ENCODE data around the gene NLRC5.
"Not testable (repeated sequence)": the region's sequence is repeated elsewhere in the genome, so short reads cannot be mapped to it uniquely, and the experiment has no call there.

The NLRC5 gene

DNA sequence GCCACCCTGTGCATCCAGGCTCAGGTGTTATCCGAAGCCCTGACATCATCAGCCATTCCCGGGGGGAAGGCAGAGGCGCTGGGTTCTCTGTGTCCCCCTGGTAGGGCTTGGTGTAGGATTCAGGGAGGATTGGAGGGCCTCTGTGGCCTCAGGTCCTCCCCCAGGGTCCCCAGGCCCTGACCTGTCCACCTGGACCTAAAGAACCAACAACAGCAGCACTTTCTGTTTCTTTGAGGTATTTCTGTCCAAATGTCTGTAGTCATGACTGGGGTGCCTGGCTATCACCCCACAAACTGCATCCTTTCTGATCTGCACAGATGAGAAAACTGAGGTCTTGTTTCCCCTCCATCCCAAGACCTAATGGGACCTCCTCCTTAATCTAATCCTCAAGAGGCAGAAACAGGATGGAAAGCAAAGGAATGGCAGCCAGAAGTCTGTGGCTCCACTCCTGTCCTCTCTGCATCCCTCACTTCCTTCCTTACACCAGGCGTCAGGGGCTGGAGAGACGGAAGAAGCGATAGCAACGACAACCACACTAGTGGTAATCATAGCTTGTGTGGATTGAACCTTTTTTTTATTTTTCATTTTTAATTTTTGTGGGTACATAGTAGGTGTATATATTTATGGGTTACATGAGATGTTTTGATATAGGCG, 11.8 kb downstream of the NLRC5 start:
- DNase-seq = no peak

DNA sequence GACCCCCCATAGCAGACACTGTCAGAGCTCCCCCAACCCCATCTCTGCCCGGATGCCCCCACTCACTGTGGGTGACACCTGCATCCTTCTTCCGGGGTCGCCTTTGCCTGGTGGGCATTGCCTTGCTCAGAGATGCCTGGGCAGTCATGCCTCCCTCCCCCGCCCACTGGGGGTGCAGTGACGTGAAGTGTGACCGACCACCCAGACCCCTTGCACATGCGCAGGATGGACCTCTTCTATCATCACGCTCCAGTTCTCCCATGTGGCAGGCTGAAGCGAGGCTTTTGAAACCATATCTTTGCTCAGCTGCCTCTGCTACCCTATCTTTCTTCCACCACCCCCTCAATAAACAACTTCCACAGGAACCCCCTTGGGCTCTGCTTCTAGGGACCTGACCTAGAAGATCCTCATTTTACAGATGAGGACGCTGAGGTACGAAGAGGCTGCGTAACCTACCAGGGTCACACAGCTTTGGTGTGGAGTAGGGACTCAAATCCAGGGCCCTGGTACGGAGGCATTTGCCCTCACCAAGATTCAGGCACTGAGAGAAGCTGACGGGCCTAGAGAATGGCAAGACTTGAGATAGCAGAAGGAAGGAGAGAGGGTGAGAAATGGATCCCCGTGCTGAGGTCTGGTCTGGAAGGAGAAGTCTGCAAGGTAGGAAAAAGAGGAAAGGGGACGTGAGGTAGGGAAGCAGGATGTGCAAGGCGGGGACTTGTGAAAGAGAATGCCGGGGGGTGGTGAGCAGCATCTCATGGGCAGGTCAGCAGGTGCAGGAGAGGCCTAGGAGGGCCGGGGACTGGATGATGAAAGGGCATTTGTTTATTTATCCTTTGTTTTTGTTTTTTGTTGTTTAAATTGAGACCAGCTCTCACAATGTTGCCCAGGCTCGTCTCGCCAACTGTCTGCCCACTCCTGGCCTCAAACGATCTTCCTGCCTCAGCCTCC, 14.4 kb downstream of the NLRC5 start:
- DNase-seq = no peak

DNA sequence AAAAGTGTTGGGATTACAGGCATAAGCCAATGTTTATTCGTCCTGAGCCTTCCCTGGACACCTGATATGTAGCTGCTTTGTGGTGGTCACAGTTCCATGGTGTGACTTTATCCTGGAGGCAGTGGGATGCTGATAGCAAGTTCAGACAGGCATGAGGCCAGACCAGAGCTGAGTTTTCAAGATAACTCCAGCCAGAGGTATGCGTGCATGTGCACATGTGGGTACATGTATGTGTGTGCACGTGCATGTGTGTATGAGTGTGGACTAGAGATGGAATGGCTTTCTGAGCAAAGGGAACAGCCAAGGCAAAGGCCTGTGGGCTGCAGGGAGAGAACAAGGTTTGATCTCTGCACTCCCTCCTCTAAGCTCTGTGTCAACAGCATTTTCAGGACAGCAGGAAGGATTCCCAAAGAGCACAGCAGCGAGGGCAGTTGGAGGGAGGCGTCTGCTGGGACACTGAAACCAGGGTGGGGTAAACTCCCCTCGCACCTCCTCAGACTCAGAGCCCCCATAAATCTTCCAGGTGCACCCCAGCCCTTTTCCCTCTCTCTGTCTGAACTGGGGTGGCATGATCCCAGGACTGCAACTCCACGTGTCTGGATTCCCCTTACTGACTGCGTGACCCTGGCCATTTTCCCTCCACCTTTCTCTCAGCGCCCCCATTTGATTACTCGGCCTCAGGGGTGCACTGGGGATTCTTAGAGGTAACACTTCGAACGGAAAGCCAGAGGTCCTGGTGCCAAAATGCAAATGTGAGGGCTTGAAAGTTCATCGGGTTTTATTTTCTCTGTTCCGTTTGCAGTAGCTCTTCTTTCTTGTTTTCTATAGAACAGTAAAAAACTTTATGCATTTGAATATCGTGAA, 15.3 kb downstream of the NLRC5 start:
- DNase-seq = no peak

DNA sequence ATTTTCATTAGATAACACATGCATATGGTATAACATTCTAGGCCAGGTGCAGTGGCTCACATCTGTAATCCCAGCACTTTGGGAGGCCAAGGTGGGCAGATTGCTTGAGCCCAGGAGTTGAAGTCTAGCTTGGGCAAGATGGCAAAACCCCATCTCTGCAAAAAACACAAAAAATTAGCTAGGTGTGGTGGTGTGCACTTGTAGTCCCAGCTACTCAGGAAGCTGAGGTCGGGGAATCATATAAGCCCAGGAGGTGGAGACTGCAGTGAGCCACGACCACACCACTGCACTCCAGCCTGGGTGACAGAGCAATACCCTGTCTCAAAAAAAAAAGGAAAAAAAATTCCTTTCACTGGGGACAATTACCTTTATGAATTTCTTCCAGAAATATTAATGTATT, 16.2 kb downstream of the NLRC5 start:
- DNase-seq = not testable (repeated sequence)

DNA sequence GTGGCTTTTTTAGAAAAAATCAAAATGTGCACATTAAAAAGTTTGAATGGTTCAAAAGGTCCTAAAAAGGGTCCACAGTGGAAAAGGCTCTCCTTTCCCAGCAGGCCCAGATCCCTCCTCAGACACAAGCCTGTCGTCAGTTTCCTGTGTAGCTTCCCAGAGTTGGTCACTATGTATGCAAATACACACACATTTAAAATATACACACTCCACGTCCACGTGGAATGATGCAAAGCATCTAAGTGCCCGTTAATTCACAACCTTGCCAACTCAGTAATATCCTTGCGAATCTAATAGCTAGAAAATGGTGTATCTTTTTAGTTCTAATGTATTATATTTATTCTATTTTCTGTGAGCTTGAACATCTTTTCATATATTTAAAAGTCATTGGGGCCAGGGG, 17.7 kb downstream of the NLRC5 start:
- no peak for DNase-seq

DNA sequence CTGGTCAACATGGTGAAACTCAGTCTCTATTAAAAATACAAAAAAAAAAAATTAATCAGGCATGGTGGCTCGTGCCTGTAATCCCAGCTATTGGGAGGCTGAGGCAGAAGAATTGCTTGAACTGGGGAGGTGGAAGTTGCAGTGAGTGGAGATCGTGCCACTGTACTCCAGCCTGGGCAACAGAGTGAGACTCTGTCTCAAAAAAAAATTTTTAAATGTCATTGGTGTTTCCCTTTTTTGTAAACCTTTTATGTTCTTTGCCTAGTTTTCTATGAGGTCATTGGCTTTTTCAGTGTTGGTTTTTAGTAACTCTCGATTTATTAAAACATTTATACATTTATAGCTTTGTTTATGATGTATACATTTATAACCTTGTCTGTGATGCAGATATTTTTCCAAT, 18.2 kb downstream of the NLRC5 start:
- DNase-seq = no peak

DNA sequence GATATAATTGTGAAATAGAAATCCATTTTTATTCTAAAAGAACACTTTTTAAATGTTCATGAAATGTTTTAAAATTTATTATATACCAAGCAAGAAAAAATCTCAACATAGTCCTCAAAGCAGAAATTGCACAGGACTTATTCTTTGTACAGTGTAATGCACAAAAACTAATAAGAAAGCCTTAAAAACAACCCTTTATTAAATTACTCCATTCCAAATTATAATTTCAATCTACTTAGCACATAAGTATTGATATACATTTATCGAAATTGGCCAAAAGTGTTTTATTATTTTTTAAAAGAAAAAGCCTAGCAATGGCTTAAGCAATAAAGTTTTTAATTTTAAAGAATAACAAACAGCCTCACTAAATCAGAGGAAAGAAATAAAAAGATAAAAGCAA, 19.1 kb downstream of the NLRC5 start:
- DNase-seq = no peak

DNA sequence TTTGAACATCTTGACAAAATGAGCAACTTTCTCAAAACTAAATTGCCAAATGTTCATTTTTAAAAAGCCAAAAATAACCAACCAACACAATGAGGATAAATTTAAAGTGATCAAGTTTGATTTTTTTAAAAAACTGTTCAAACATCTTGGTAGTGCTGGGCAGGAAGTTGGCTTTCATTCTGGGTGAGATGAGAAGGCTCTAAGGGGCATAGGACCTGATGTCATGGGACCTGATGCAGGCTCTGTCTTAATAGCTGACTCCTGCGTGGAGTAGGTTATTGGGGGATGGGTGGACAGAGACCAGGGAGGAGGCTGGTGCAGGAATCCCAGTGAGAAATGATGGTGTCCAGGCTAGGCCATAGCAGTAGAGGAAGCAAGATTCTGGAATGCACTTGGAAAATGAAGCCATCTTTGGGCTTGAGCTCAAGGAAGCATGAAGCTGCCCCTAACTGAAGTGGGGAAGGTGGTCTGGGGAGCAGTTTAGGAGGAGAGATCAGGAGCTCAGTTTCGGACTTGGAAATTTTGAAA, 20.4 kb downstream of the NLRC5 start:
- DNase-seq = no peak

DNA sequence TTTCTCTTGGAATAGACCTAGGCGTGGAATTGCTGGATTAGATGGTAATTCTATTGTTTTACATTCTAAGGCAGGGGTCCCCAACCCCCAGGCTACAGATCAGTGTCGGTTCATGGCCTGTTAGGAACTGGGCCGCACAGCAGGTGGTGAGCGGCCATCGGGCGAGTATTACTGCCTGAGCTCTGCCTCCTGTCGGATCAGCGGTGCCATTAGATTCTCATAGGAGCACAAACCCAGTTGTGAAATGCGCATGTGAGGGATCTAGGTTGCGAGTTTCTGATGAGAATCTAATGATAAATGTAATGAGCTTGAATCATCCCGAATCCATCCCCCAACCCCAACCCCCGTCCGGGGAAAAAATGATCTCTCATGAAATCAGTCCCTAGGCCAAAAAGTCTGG, 23.0 kb downstream of the NLRC5 start:
- no peak for DNase-seq

DNA sequence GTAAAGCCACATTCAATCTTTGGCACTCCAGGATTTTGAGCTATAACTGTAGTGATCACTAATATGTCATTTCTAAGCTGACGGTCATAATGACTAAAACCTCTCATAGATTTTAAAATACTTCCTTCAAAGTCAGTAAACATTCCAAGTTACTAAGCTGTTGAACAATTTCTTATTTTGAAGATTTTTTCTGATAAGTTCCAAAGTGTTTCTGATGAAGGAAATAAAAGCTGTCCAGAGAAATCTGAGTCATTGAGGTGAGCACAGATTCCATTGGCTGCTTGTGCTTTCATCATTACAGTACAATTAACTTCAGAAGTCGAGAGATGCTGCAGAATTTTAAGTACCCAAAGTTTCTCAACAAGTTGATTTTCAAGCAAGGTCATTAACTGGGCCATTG, 23.9 kb downstream of the NLRC5 start:
- no peak for DNase-seq

DNA sequence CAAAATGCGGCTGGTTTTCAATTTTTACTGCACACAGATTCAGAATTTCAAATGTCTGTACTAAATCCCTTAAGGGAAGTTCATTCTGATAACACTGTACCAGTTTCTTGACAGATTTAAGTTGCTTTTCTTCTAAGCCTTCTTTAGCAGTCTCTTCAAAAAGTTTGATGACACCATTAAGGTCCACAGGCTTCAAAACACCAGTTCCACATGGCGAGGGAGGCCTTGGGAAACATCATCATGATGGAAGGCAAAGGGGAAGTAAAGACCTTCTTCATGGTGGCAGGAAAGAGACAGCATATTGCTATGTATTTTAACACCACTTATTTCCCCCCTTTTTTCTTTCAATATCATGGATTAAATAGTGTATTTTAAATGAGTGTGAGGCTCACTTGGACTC, 24.5 kb downstream of the NLRC5 start:
- peak; percentile 49 to 70 for DNase-seq

DNA sequence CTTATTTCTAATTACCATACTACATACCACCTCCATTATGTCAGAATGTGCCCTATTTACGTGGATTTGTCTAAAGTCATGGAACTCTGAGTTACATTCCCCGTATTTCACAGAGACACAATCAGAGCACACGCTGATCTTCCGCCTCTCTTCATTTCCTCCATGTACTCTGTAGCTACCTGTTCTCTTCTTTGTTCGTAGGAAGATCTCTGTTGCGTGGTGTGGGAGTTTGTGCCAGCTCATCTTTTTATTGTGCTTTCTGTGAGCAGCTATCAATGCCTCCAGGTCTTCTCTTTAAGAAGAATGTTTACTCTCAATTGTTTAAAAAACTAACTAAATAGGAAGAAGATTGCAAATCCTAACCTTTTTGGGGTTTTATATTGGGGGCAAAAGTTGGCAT, 26.9 kb downstream of the NLRC5 start:
- DNase-seq = no peak

DNA sequence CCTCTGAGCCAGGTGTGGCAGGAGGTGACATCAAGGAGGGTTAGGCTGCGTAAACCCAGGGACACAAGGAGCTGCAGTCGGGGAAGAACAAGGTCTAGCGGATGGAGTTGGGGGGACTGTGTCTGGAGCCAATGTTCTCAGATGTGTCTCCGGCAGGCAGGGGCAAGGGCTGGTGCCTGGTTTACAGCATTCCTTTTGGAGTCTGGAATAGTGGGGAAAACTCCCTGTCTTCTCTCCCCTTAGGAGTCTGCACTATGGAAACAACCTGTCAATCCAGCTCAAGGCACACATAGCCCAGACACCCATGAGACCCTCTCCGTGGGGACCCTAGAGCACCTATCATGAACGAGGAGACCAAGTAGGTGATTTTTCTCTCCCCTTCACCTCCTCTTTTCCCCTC, 27.5 kb downstream of the NLRC5 start:
- DNase-seq = no peak

DNA sequence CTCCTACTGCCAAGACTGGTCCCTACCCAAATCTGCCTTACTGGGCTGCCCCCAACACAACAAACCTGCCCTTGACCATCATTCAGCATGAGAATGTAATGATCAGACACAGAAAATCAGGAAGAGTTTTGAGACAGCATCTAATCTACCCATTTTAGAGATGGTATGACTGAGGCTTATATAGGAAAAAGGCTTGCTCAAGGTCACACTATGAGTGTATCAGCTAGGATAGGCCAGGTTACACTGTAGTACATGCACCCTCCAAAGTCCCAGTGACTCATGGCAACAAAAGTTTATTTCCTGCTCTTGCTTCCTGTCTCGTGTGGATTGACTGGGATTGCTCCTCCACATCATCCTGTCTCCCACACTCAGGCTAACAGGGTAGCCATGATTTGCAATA, 27.9 kb downstream of the NLRC5 start:
- DNase-seq = no peak

DNA sequence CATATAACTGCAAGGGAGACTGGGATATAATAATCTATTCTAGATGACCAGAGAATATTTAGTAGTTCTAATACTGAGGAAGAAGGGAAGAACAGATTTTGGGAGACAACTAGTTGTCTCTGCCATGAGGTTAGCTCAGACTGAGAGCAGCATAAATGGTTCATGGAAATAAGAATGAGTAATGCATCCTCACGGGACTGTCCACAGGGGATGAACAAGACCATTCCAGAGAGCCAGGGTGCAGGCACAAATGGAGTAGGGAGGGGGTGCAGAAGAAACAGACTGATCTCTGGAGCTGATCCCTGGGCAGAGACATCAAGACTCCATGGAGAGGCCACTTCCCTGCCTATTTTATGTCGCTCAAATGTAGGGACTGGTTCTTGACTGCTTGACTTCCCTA, 30.4 kb downstream of the NLRC5 start:
- DNase-seq = no peak

DNA sequence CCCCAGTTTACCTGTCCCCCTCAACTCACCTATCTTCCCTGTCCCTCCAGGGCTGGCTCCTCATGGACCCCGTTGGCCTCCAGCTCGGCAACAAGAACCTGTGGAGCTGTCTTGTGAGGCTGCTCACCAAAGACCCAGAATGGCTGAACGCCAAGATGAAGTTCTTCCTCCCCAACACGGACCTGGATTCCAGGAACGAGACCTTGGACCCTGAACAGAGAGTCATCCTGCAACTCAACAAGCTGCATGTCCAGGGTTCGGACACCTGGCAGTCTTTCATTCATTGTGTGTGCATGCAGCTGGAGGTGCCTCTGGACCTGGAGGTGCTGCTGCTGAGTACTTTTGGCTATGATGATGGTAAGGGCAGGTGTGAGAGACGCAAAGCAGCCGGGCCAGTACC, 31.3 kb downstream of the NLRC5 start:
- no peak for DNase-seq

DNA sequence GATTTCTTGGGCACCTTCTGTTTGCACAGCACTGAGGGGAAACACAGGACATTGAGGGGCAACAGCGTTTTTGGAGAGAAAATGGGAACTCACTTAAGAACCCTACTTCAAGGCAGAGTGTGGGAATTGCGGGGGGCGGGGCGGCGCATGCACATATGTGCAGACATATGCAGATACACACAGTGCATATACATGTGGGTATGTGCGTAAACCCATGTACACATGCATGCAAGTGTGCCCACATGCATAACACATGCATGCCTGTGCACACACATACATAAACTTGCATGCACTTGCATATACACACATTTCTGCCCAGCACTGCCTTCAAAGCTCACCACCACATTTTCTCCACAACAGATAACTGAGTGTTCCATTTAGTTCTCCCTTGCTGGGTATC, 32.4 kb downstream of the NLRC5 start:
- no peak for DNase-seq

DNA sequence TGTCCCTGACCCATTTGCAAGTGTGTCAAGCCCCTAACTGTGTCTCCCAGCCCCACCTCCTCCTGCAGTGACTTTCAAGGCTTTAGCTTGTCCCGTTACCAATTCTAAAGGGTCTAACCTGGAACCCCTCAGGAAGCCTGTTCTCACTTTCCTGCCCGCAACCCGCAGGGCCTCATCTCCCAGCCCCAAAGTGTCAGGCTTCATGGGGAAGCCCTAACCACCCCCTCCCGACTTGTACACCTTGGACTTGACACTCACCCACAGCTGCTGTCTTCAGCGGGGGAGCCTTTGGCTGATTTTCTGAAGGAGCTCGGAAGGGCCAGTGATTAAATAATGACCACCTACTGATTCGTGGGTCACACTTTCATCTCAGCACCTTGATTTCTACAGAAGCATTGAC, 33.1 kb downstream of the NLRC5 start:
- DNase-seq = no peak

DNA sequence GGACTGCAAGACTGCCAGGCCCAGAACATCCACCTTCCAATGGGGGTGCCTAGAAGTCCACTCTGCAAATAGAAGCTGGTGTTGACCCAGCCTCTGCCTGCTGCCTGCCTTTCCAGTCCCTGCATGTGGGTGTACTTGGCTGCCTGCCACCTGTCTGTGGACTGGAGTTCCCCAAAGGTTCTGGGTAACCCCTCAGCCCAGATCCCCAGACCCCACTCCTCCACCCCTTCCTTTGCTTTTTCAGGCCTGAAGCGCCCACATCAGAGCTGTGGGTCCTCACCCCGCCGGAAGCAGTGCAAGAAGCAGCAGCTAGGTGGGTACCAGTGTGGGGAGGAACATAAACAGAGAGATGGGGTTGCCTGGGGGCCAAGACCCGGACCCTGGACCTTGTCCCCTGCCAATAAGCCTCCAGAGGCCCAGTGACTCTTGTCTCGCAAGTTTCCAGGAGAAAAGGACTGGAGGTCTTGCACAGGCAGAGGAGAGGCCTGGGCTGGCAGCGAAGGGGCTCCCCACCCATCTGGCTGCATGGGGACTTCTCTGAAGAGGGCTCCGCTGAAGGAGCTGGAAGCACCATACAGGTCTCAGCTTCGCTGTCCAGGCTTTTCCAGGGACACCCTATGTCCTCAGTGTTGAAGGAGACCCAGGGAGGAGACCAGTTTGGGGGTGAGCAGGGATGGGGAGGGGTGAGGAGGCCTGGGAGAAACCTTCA, 34.3 kb downstream of the NLRC5 start:
- no peak for DNase-seq

DNA sequence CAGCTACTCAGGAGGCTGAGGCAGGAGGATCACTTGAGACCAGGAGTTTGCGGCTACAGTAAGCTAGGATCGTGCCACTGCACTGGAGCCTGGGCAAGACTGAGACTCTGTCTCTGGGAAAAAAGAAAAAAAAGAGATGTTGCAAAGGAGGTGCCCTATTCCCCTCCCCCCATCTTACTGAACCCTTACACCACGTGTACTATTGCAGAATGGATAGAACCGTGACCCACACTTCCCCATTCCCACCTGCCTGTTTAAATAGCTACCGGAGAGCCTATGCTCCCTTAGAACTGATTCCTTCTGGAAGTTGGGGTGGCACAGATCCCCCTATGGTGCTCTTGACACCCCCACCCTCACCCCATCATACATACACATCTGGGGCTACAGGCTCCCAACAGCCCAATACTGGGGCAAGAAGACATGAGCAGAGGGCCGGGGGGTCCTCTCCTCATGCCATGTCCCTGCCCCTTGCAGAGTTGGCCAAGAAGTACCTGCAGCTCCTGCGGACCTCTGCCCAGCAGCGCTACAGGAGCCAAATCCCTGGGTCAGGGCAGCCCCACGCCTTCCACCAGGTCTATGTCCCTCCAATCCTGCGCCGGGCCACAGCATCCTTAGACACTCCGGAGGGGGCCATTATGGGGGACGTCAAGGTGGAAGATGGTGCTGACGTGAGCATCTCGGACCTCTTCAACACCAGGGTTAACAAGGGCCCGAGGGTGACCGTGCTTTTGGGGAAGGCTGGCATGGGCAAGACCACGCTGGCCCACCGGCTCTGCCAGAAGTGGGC, 35.7 kb downstream of the NLRC5 start:
- no peak for DNase-seq

DNA sequence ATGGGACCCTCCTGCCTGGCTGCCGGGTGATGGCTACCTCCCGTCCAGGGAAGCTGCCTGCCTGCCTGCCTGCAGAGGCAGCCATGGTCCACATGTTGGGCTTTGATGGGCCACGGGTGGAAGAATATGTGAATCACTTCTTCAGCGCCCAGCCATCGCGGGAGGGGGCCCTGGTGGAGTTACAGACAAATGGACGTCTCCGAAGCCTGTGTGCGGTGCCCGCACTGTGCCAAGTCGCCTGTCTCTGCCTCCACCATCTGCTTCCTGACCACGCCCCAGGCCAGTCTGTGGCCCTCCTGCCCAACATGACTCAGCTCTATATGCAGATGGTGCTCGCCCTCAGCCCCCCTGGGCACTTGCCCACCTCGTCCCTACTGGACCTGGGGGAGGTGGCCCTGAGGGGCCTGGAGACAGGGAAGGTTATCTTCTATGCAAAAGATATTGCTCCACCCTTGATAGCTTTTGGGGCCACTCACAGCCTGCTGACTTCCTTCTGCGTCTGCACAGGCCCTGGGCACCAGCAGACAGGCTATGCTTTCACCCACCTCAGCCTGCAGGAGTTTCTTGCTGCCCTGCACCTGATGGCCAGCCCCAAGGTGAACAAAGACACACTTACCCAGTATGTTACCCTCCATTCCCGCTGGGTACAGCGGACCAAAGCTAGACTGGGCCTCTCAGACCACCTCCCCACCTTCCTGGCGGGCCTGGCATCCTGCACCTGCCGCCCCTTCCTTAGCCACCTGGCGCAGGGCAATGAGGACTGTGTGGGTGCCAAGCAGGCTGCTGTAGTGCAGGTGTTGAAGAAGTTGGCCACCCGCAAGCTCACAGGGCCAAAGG, 36.8 kb downstream of the NLRC5 start:
- DNase-seq = no peak

Measured in inflammatory macrophage treated with lipopolysaccharide for 1 hour (primary cell).